Endothelial cell of umbilical vein (primary cell): ENCODE results near the gene SH3BGRL. TPM values are rescaled to one million over a fixed set of nuclear protein-coding genes. Genes with fewer than 3 reads are reported as not detected.
A peak's percentile ranks its signal among the peaks of the same experiment; 100 is the strongest.

Source experiments
- BruUV-seq: library from RNA; stranded (reverse); fragments of 400-500 nt; replicated peaks from 2 replicates; lab custom pipeline; 2021; lab: Mats Ljungman, UMichigan
- CTCF ChIA-PET: fragments of 300-600, 350-600 bp; sonication (Branson Sonifier 250); formaldehyde crosslinking; loops from one replicate; lab custom pipeline; 2021; ENCODE audit warnings: antibody characterized with exemption, inconsistent platforms; lab: Charles Lee
- POLR2A ChIA-PET: fragments of 300-600, 350-600 bp; sonication (Branson Sonifier 250); formaldehyde crosslinking; loops from one replicate; lab custom pipeline; 2021; ENCODE audit warnings: antibody characterized with exemption, inconsistent platforms; lab: Charles Lee
- DNase-seq: peaks from one replicate; pipeline ENCODE4 v3.0.0-alpha.2; 2011; ENCODE audit warnings: low read depth, low spot score
- FAIRE-seq: peaks from 2 replicates; lab custom pipeline; 2011; peaks lifted over from hg19 to GRCh38; lab: Jason Lieb, UNC
- H2AFZ ChIP-seq: 2 replicates; pipeline ENCODE4 v1.6.0; 2012; ENCODE audit warnings: low read depth, low read length, control low read depth, inconsistent platforms
- H3K27ac ChIP-seq: 2 replicates; pipeline ENCODE4 v1.5.1; 2011; ENCODE audit warnings: low read depth, mild to moderate bottlenecking, control low read depth, low read length, moderate library complexity; ENCODE audit not compliant: insufficient read depth
- H3K27me3 ChIP-seq, 2 experiments: 2 replicates each; pipeline versions ENCODE4 v1.6.0 to v1.6.1; 2011; ENCODE audit warnings: low read length in 2 of 2, mixed read lengths in 1 of 2; ENCODE audit not compliant: control insufficient read depth in 2 of 2, insufficient read depth in 2 of 2
- H3K36me3 ChIP-seq, 2 experiments: 2 replicates in 1 of 2; 3 replicates in 1 of 2; pipeline ENCODE4 v1.5.1; 2011; ENCODE audit warnings: low read length in 2 of 2, mild to moderate bottlenecking in 1 of 2, moderate library complexity in 1 of 2; ENCODE audit not compliant: control insufficient read depth in 2 of 2, insufficient read depth in 2 of 2; ENCODE audit errors: extremely low read depth in 1 of 2
- H3K4me1 ChIP-seq: 3 replicates; pipeline ENCODE4 v1.5.1; 2011; ENCODE audit warnings: mild to moderate bottlenecking, low read length; ENCODE audit not compliant: control insufficient read depth, insufficient read depth; ENCODE audit errors: extremely low read depth
- H3K4me2 ChIP-seq: 2 replicates; pipeline ENCODE4 v1.6.1; 2011; ENCODE audit warnings: low read length, control low read depth, mixed read lengths; ENCODE audit not compliant: insufficient read depth
- H3K4me3 ChIP-seq, 3 experiments: fragments of 200-600 bp in 1 of 3; sonication (generic), shearing (Covaris generic) in 1 of 3; replicated peaks in 1 of 3; 2 replicates each; pipeline ENCODE4 v1.5.1; 2011 to 2016; ENCODE audit warnings: control low read depth in 3 of 3, low read length in 3 of 3, mild to moderate bottlenecking in 2 of 3, inconsistent platforms in 1 of 3, low read depth in 1 of 3, moderate library complexity in 1 of 3; ENCODE audit not compliant: insufficient read depth in 1 of 3
- H3K79me2 ChIP-seq: 2 replicates; pipeline ENCODE4 v1.6.0; 2012; ENCODE audit warnings: low read length, inconsistent platforms; ENCODE audit not compliant: control insufficient read depth, insufficient read depth
- H3K9ac ChIP-seq: replicated peaks from 2 replicates; pipeline ENCODE3; 2011; ENCODE audit warnings: low read length, control low read depth; ENCODE audit not compliant: insufficient read depth; ENCODE audit errors: extremely low read depth
- H3K9me1 ChIP-seq: replicated peaks from 3 replicates; pipeline ENCODE4 v1.6.0; 2011; ENCODE audit warnings: mild to moderate bottlenecking, low read length; ENCODE audit not compliant: control insufficient read depth, insufficient read depth; ENCODE audit errors: extremely low read depth
- H3K9me3 ChIP-seq: replicated peaks from 2 replicates; pipeline ENCODE4 v1.5.1; 2012; ENCODE audit warnings: low read length, inconsistent platforms; ENCODE audit not compliant: control insufficient read depth, insufficient read depth
- H4K20me1 ChIP-seq: replicated peaks from 2 replicates; pipeline ENCODE3; 2011; ENCODE audit warnings: mild to moderate bottlenecking, low read length; ENCODE audit not compliant: control insufficient read depth, insufficient read depth; ENCODE audit errors: extremely low read depth
- EZH2 ChIP-seq: IDR thresholded peaks from 2 replicates; pipeline ENCODE4 v1.6.1; 2012; ENCODE audit warnings: borderline replicate concordance, low read depth, mild to moderate bottlenecking, moderate library complexity, low read length, inconsistent platforms; ENCODE audit not compliant: severe bottlenecking
- FOS ChIP-seq: IDR thresholded peaks from 2 replicates; pipeline ENCODE4 v1.6.1; 2011; ENCODE audit warnings: mild to moderate bottlenecking, low read length, moderate library complexity, borderline replicate concordance; ENCODE audit not compliant: insufficient read depth
- GATA2 ChIP-seq: IDR thresholded peaks from 2 replicates; pipeline ENCODE4 v1.7.0; 2011; ENCODE audit warnings: low read depth, mild to moderate bottlenecking, moderate library complexity, mixed read lengths, low read length; ENCODE audit not compliant: insufficient read length, insufficient read depth
- JUN ChIP-seq: IDR thresholded peaks from 2 replicates; pipeline ENCODE4 v1.6.1; 2011; ENCODE audit warnings: borderline replicate concordance, low read depth; ENCODE audit not compliant: insufficient read length, insufficient read depth
- MYC ChIP-seq: IDR thresholded peaks from one replicate; pipeline ENCODE4 v1.6.1; 2011; ENCODE audit warnings: mild to moderate bottlenecking, low read depth, low read length
- POLR2A ChIP-seq: IDR thresholded peaks from 2 replicates; pipeline ENCODE4 v1.6.1; 2012; ENCODE audit warnings: low read depth, mild to moderate bottlenecking, control low read depth, low read length
- POLR2AphosphoS5 ChIP-seq: IDR thresholded peaks from 2 replicates; pipeline ENCODE4 v1.6.1; 2012; ENCODE audit warnings: low read depth, mild to moderate bottlenecking, control low read depth, low read length, moderate library complexity; ENCODE audit not compliant: insufficient read depth
- dilution Hi-C: fragments of 300-500 bp; cut with MboI; formaldehyde crosslinking; loops from one replicate; pipeline ENCODE4 v1.15.0; 2019; ENCODE audit warnings: low sequenced_read_pairs; ENCODE audit not compliant: extremely low pct_ligation_motif_present
- intact Hi-C: fragments of 100-400 bp; cut with micrococcal nuclease; formaldehyde crosslinking; loops from one replicate; pipeline ENCODE4 v1.10.0; 2022
- polyA plus RNA-seq, 4 experiments: library from polyadenylated mRNA; depleted of rRNA in 3 of 4; stranded (reverse) in 3 of 4; unstranded in 1 of 4; fragments of >200 nt; gene quantifications; 2 replicates each; pipeline versions ENCODE4 v1.2.1 to v1.2.3, GENCODE V29; 2011 to 2012; ENCODE audit warnings: missing spikeins in 1 of 4
- total RNA-seq: library from RNA; stranded (reverse); gene quantifications from 2 replicates; pipeline ENCODE4 v1.2.3, GENCODE V29; 2021
- TF ChIP-seq, protein P1 (sequence below): IDR thresholded peaks from 2 replicates; pipeline ENCODE4 v1.6.1; 2011; ENCODE audit not compliant: insufficient read depth, insufficient read length
- TF ChIP-seq, protein P2 (sequence below), 2 donors: IDR thresholded peaks; 1 replicate in 1 of 2; 2 replicates in 1 of 2; pipeline ENCODE4 v1.5.1; 2011; ENCODE audit warnings: low read length in 2 of 2, mild to moderate bottlenecking in 2 of 2, moderate library complexity in 2 of 2, control low read depth in 1 of 2, inconsistent platforms in 1 of 2, low read depth in 1 of 2; ENCODE audit not compliant: insufficient read depth in 1 of 2; ENCODE audit errors: extremely low read depth in 1 of 2

The SH3BGRL gene
- total and polyA plus RNA-seq, 2 donors (not counting 3 experiments of a cell fraction or from before 2014, with no cell fraction given), result 45.6 to 65.7 TPM

DNA sequence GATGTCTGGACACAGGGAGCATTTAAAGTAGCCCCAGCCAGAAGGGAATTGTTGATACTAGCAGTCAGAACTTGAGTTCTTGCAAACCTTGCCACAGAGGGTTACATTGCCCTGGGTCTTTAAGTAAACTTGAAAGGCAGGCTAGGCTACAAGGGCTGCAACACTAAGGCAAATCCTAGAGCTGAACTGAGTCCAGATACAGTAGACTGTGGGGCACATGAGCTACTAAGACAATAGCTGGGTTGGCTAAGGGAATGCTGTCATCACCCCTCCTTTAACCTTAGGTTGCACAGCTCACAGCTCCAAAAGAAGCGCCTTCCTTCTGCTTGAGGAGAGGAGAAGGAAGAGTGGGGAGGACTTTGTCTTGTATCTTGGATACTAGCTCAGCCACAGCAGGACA is 35.6 kb downstream of the SH3BGRL start:
- H2AFZ ChIP-seq, result no peak overlapping the region
- H3K4me3 ChIP-seq, result no peak overlapping the region
- H3K9me1 ChIP-seq, result no peaks in the 10 kb centered on the region
- ChIA-PET CTCF (no interaction called here), POLR2A (no interaction called here)
- H4K20me1 ChIP-seq, result no peaks in the 10 kb centered on the region
- no peak overlapping the region for H3K9ac ChIP-seq
- no peaks in the 10 kb centered on the region for H3K36me3 ChIP-seq
- no peak for DNase-seq
- H3K27me3 ChIP-seq, result no peaks in the 10 kb centered on the region
- no peaks in the 10 kb centered on the region for H3K79me2 ChIP-seq
- TF ChIP-seq, protein P1, sequence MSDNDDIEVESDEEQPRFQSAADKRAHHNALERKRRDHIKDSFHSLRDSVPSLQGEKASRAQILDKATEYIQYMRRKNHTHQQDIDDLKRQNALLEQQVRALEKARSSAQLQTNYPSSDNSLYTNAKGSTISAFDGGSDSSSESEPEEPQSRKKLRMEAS, result no peak
- TF ChIP-seq, protein P2, sequence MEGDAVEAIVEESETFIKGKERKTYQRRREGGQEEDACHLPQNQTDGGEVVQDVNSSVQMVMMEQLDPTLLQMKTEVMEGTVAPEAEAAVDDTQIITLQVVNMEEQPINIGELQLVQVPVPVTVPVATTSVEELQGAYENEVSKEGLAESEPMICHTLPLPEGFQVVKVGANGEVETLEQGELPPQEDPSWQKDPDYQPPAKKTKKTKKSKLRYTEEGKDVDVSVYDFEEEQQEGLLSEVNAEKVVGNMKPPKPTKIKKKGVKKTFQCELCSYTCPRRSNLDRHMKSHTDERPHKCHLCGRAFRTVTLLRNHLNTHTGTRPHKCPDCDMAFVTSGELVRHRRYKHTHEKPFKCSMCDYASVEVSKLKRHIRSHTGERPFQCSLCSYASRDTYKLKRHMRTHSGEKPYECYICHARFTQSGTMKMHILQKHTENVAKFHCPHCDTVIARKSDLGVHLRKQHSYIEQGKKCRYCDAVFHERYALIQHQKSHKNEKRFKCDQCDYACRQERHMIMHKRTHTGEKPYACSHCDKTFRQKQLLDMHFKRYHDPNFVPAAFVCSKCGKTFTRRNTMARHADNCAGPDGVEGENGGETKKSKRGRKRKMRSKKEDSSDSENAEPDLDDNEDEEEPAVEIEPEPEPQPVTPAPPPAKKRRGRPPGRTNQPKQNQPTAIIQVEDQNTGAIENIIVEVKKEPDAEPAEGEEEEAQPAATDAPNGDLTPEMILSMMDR (IDR thresholded peaks at IDR 0.05; ENCODE audit: extremely low read depth in 1 of 2, insufficient read depth in 1 of 2, low read depth in 1 of 2, low read length in 2 of 2), result no peak
- TF ChIP-seq EZH2, result no peak
- TF ChIP-seq MYC, result no peak
- H3K27ac ChIP-seq, result no peak overlapping the region
- dilution Hi-C loops (no loop called here), intact Hi-C loops (no loop called here)
- H3K9me3 ChIP-seq, result no peaks in the 10 kb centered on the region
- no TSS peak for BruUV-seq
- no peak overlapping the region for H3K4me2 ChIP-seq
- no peaks in the 10 kb centered on the region for H3K4me1 ChIP-seq
- peak; percentile 8 for FAIRE-seq

DNA sequence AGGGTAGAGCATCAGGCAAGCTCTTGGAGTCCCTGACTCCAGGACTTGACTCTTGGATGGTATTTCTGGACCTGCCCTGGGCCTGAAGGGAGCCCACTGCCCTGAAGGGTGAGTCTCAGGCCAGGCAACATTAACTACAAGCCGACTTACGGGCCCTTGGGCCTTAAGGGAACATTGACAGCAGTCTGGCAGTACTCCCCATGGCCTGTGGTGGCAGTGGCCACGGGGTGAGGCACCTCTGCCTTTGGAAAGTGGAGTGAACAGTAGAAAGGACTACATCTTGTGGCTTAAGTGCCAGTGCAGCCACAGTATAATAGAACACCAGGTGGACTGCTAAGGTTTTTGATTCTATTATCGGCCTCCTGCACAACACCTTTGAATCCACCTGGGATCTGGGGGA is 36.3 kb downstream of the SH3BGRL start:
- TF ChIP-seq FOS, result no peak
- no peak for TF ChIP-seq EZH2
- TF ChIP-seq POLR2AphosphoS5, result no peak
- TF ChIP-seq POLR2A, result no peak
- TF ChIP-seq MYC, result no peak
- TF ChIP-seq, protein P1, result no peak
- no peak for TF ChIP-seq JUN
- TF ChIP-seq, protein P2 (IDR thresholded peaks at IDR 0.05; ENCODE audit: extremely low read depth in 1 of 2, insufficient read depth in 1 of 2, low read depth in 1 of 2, low read length in 2 of 2), result no peak
- no peak for TF ChIP-seq GATA2
- intact Hi-C loops, result no loop called here
- no peaks in the 10 kb centered on the region for H3K27me3 ChIP-seq
- no peaks in the 10 kb centered on the region for H3K36me3 ChIP-seq
- H3K79me2 ChIP-seq, result no peaks in the 10 kb centered on the region
- DNase-seq (no peak), FAIRE-seq (no peak)
- CTCF ChIA-PET, result no interaction called here
- no peaks in the 10 kb centered on the region for H3K9me1 ChIP-seq
- no peaks in the 10 kb centered on the region for H4K20me1 ChIP-seq
- dilution Hi-C loops, result no loop called here
- H3K4me2 ChIP-seq, result no peak overlapping the region
- no peak overlapping the region for H3K4me3 ChIP-seq
- no peak overlapping the region for H2AFZ ChIP-seq
- POLR2A ChIA-PET, result no interaction called here
- H3K9ac ChIP-seq, result no peak overlapping the region
- H3K27ac ChIP-seq, result no peak overlapping the region
- no peaks in the 10 kb centered on the region for H3K4me1 ChIP-seq
- BruUV-seq, result no TSS peak
- H3K9me3 ChIP-seq, result no peaks in the 10 kb centered on the region
